Esophagus squamous epithelium (tissue), 4 donors: Measurements from ENCODE around the gene IL21.

Experiments
- POLR2A ChIP-seq, 4 donors: fragments of 450-650 bp; IDR thresholded peaks; one replicate each; pipeline ENCODE4 v1.6.1; 2017; ENCODE audit warnings: antibody characterized with exemption in 4 of 4, mild to moderate bottlenecking in 4 of 4, moderate library complexity in 3 of 4
- TF ChIP-seq, protein P1 (sequence below), 6 experiments: fragments of 450-650 bp in 4 of 6; fragments of 200-600 bp in 2 of 6; sonication (generic) in 2 of 6; IDR thresholded peaks; one replicate each; pipeline ENCODE4 v1.5.1; 2016 to 2019; ENCODE audit warnings: antibody characterized with exemption in 6 of 6, mild to moderate bottlenecking in 4 of 6, moderate library complexity in 4 of 6

DNA sequence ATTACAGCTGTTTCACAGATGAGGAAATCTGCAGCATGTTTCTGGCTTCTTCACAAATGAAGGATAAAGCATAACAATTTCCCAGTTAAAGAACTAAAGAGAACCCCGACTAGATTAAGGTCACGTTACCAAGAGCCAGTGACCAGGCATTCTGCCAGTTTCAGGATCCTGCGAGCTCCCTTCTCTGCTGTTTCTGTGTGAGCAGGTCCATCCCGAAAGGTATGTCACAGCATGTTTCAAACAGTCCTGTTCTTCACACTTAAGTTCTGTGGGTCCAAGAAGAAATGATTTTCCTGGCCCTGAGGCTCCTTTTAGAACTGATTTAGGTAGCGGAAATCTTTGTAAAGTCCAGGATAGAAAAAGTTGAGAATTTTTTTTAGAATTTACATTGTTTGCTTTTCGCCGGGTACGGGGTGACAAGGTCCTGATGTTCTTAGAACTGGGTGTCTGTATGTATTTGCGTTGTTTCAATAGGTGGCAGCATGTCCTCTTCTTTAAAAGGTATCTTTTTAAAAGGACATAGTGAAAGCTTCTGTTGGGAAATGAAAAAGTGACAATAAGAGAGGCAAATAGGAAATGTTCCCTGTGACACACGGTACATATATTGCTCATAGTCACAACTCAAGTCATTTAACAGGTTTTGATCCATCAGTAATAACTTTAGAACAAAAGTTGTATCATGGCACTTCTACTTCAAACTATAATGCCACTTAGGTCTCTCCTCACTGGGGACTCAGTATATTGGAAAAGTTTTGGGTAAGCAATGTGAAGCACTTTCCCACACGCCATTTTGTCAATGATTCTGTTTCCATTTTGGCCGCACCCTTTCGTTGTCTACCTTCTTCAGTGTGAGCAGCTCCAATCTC lies 18.4 kb downstream of the IL21 start:
- TF ChIP-seq, protein P1, sequence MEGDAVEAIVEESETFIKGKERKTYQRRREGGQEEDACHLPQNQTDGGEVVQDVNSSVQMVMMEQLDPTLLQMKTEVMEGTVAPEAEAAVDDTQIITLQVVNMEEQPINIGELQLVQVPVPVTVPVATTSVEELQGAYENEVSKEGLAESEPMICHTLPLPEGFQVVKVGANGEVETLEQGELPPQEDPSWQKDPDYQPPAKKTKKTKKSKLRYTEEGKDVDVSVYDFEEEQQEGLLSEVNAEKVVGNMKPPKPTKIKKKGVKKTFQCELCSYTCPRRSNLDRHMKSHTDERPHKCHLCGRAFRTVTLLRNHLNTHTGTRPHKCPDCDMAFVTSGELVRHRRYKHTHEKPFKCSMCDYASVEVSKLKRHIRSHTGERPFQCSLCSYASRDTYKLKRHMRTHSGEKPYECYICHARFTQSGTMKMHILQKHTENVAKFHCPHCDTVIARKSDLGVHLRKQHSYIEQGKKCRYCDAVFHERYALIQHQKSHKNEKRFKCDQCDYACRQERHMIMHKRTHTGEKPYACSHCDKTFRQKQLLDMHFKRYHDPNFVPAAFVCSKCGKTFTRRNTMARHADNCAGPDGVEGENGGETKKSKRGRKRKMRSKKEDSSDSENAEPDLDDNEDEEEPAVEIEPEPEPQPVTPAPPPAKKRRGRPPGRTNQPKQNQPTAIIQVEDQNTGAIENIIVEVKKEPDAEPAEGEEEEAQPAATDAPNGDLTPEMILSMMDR (IDR thresholded peaks at IDR 0.05) = peak in 3 of 6 experiments; percentile 13 to 23 (median 18)
- TF ChIP-seq POLR2A (IDR thresholded peaks at IDR 0.05) = no peak
